Esophagus (tissue), 2 donors: ENCODE measurements around the gene UBE3A. TPM values are rescaled to one million over a fixed set of nuclear protein-coding genes. Genes with fewer than 3 reads are reported as not detected.
A peak's percentile ranks its signal among the peaks of the same experiment; 100 is the strongest.
"Not testable (repeated sequence)": the region's sequence is repeated elsewhere in the genome, so short reads cannot be mapped to it uniquely, and the experiment has no call there.

ENCODE experiments used
- H3K27ac ChIP-seq, 2 donors: one replicate each; pipeline ENCODE4 v1.5.1; 2013; ENCODE audit warnings: low read depth in 2 of 2, mild to moderate bottlenecking in 2 of 2, inconsistent platforms in 1 of 2, low read length in 1 of 2, moderate library complexity in 1 of 2
- H3K27me3 ChIP-seq, 2 donors: one replicate each; pipeline ENCODE4 v1.6.1; 2013; ENCODE audit warnings: low read length in 2 of 2, control low read depth in 1 of 2, mild to moderate bottlenecking in 1 of 2; ENCODE audit not compliant: insufficient read depth in 2 of 2, control insufficient read depth in 1 of 2
- H3K36me3 ChIP-seq, 2 donors: one replicate each; pipeline ENCODE4 v1.6.1; 2013; ENCODE audit warnings: low read length in 1 of 2; ENCODE audit not compliant: control insufficient read depth in 2 of 2, insufficient read depth in 2 of 2
- H3K4me1 ChIP-seq, 2 donors: one replicate each; pipeline ENCODE4 v1.6.1; 2013; ENCODE audit warnings: low read length in 1 of 2; ENCODE audit not compliant: control insufficient read depth in 2 of 2, insufficient read depth in 2 of 2
- H3K4me3 ChIP-seq, 2 donors: one replicate each; pipeline ENCODE4 v1.5.1; 2013; ENCODE audit warnings: low read length in 2 of 2, mild to moderate bottlenecking in 2 of 2, low read depth in 1 of 2, moderate library complexity in 1 of 2
- H3K9me3 ChIP-seq, 2 donors: one replicate each; pipeline ENCODE4 v1.6.1; 2013; ENCODE audit warnings: mild to moderate bottlenecking in 2 of 2, low read depth in 1 of 2, low read length in 1 of 2, moderate library complexity in 1 of 2; ENCODE audit not compliant: control insufficient read depth in 2 of 2, insufficient read depth in 1 of 2
- WGBS, 2 donors: extraction: QIAGEN DNeasy Blood & Tissue Kit; methylation state at CpG; one replicate each; pipeline ENCODE4 v1.1.7; 2013; 5-methylcytosine and 5-hydroxymethylcytosine counted together
- polyA plus RNA-seq, 2 donors: library from polyadenylated mRNA; stranded (reverse); fragments of 200-250 nt; gene quantifications; one replicate each; pipeline ENCODE4 v1.2.3, GENCODE V29; 2013
- donor health status: healthy with polysubstance abuse.
- donor health status: Bipolar disorder and iron deficiency.

The UBE3A gene
- polyA plus RNA-seq, 2 donors, result 14.8 to 15.1 TPM

DNA sequence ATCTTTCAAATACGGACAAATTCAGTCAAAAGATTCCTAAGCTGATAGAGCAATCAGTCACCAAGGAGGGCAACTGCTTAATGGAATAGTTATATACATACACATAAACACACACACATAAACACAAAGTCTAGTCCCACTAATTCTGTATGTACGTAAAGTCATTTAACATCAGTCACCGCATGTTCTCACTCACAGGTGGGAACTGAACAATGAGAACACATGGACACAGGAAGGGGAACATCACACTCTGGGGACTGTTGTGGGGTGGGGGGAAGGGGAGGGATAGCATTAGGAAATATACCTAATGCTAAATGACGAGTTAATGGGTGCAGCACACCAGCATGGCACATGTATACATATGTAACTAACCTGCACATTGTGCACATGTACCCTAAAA lies 29.1 kb downstream of the UBE3A start:
- H3K9me3 ChIP-seq, H3K36me3 ChIP-seq, H3K27ac ChIP-seq, H3K27me3 ChIP-seq, H3K4me3 ChIP-seq, H3K4me1 ChIP-seq: not testable (repeated sequence)
- 78 to 84% methylated on average over 4 of the region's 4 CpGs for WGBS, 2 donors

DNA sequence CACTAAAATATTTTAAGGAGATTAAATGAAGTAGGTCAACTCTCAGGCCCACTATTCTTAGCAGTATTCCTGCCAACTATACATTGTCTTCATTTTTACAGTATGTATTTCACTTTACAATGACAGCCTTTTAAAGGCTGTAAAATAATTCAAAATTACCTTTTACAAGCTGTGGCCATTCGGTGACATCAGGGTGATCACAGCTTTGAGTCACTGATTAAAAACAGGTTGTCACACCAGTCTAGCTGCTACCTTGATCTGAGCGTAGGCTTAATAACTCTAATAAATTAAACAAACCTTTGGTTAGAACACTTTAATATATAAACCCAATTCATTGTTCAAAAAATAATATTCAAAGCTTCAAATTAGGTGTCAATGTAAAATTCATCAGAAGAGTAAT lies 29.9 kb downstream of the UBE3A start:
- Histone ChIP-seq H3K27me3 (no peaks in the 10 kb centered on the region), H3K4me3 (no peak overlapping the region), H3K9me3 (no peaks in the 10 kb centered on the region), H3K4me1 (peaks cover 0 to 4% of the 10 kb centered on the region in 2 donors), H3K27ac (no peak overlapping the region), H3K36me3 (peaks cover 0 to 2% of the 10 kb centered on the region in 2 donors)
- WGBS, 2 donors, result 59 to 61% methylated on average over 2 of the region's 2 CpGs

DNA sequence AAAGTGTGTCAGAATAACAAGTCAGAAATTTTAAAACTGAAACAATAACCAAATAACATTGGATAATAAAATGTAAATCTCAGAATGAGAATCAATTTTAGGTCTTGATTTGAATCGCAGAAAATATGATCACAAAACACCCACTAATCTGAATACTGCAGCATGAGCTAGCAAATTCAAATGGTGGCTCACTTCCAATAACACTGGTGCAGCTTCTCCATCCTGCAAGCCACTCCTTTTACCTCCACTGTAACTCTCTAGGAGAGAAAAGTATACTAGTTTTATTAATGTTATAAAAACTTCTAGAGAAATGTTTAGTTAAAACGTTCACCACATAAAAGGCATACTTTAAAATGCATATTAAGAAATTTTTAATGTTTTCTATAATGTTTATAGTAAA lies 30.4 kb downstream of the UBE3A start:
- Histone ChIP-seq H3K27ac (no peak overlapping the region), H3K9me3 (no peaks in the 10 kb centered on the region), H3K27me3 (no peaks in the 10 kb centered on the region), H3K4me1 (peaks cover 0 to 4% of the 10 kb centered on the region in 2 donors), H3K4me3 (no peak overlapping the region), H3K36me3 (peaks cover 0 to 2% of the 10 kb centered on the region in 2 donors)
- WGBS, 2 donors, result 46 to 53% methylated on average over 2 of the region's 2 CpGs

DNA sequence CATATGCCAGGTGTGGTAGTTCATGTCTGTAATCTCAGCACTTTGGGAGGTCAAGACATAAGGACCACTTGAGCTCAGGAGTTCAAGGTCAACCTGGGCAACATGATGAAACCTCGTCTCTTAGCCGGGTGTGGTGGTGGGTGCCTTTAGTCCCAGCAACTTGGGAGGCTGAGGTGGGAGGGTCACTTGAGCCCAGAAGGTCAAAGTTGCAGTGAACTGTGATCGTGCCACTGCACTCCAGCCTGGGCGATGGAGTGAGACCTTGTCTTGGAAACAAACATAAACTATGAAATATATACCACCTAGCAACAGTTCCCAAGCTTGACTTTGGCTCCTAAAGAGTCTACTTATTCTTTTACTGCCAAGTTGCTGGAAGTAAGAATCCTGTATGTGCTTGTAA lies 30.9 kb downstream of the UBE3A start:
- WGBS, 2 donors, result 76 to 82% methylated on average over 4 of the region's 4 CpGs

DNA sequence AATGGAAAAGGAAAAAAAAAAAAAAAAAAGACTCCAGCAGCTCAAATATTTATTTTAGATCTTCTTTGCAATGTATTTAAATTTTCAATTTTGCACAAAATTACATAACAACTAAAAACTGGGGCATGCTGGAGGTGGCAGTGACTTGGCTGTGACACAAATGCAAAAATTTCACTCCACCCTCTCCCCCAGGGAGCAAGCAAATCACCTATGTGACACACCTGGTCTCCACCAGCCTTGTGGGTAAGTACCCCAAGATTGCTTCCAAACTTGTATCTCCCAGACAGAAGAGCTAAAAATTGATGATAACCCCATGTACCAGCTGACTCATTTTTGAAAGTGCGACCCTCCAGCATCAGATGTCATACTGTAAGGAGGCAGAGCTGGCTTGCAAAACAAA lies 32.0 kb downstream of the UBE3A start:
- Histone ChIP-seq H3K36me3 (peaks cover 2 to 7% of the 10 kb centered on the region in 2 donors), H3K4me3 (no peak overlapping the region), H3K27ac (no peak overlapping the region), H3K27me3 (no peaks in the 10 kb centered on the region), H3K9me3 (peaks cover 0 to 5% of the 10 kb centered on the region in 2 donors), H3K4me1 (peaks cover 0 to 8% of the 10 kb centered on the region in 2 donors)
- WGBS, 2 donors, result 54 to 58% methylated on average over 1 of the region's 1 CpG

More for the DNA sequence above, 30.9 kb downstream of the UBE3A start:
- no peak overlapping the region for H3K4me3 ChIP-seq
- H3K9me3 ChIP-seq, result no peaks in the 10 kb centered on the region
- H3K4me1 ChIP-seq, result peaks cover 0 to 4% of the 10 kb centered on the region in 2 donors
- peak overlapping the region in 1 of 2 donors; percentile 37 for H3K27ac ChIP-seq
- H3K36me3 ChIP-seq, result peaks cover 0 to 2% of the 10 kb centered on the region in 2 donors
- H3K27me3 ChIP-seq, result no peaks in the 10 kb centered on the region

DNA sequence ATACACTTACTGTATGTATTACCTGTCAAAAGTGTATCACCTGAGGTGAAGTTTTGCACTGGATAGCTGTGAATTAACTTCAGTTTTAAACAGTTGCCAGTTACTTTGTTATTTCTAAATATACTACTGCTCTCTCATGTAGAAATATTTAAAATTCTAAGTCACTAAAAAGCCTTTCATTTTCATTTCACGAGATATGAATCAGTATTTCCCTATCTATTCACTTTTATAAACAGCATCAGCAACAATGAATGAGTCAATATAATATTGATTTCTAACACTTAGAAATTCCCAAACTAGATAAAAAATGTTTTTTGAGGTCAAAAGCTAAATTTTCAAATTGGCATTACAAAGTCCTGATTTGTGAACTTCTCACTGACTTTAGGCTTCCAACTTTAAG lies 32.6 kb downstream of the UBE3A start:
- Histone ChIP-seq H3K4me3 (no peak overlapping the region), H3K4me1 (peaks cover 0 to 6% of the 10 kb centered on the region in 2 donors), H3K9me3 (peaks cover 0 to 5% of the 10 kb centered on the region in 2 donors), H3K27ac (no peak overlapping the region), H3K27me3 (no peaks in the 10 kb centered on the region), H3K36me3 (peaks cover 2 to 7% of the 10 kb centered on the region in 2 donors)
- 63 to 67% methylated on average over 1 of the region's 1 CpG for WGBS, 2 donors

DNA sequence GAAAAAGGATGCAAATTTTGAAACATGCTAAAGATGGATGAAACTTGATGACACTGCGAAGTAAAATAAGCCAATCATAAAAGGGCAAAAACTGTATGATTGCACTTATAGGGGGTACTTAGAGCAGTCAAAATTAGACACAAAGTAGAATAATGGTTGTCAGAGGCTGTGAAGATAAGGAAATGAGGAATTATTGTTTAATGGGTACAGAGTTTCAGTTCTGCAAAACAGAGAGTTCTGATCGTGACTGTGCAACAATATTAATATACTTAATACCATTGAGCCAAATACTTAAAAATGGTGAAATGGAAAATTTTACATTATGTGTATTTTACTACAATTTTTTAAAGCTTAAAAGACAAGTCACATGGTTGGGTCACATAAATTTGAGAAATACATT lies 35.1 kb downstream of the UBE3A start:
- Histone ChIP-seq H3K27me3 (no peaks in the 10 kb centered on the region), H3K36me3 (peaks cover 2 to 7% of the 10 kb centered on the region in 2 donors), H3K4me1 (peaks cover 0 to 6% of the 10 kb centered on the region in 2 donors), H3K27ac (no peak overlapping the region), H3K9me3 (peaks cover 0 to 5% of the 10 kb centered on the region in 2 donors), H3K4me3 (no peak overlapping the region)
- WGBS, 2 donors, result 94 to 100% methylated on average over 2 of the region's 2 CpGs

DNA sequence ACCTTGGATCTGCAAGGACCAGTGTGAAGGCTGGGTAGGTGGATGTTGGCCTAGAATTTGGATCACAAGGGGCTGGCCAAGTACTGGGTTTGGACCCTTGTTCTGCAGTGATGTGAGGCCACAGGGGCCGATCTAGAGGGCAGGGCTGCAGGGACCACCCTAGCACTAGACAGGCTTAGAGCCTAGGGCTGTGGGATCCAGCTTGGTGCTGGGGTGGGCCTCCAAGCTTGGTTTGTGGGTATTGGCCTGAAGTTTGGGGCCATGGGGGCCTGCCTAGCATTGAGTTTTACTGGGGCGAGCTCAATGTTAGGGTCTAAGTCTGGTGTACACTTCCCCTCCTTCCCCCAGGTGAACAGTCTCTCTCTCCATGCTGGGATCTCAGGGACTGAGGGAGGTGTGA lies 36.5 kb downstream of the UBE3A start:
- WGBS, 2 donors, result 93 to 94% methylated on average over 2 of the region's 2 CpGs
- Histone ChIP-seq H3K4me1 (peaks cover 0 to 6% of the 10 kb centered on the region in 2 donors), H3K27ac (no peak overlapping the region), H3K9me3 (peaks cover 0 to 5% of the 10 kb centered on the region in 2 donors), H3K4me3 (no peak overlapping the region), H3K36me3 (peaks cover 2 to 7% of the 10 kb centered on the region in 2 donors), H3K27me3 (no peaks in the 10 kb centered on the region)

DNA sequence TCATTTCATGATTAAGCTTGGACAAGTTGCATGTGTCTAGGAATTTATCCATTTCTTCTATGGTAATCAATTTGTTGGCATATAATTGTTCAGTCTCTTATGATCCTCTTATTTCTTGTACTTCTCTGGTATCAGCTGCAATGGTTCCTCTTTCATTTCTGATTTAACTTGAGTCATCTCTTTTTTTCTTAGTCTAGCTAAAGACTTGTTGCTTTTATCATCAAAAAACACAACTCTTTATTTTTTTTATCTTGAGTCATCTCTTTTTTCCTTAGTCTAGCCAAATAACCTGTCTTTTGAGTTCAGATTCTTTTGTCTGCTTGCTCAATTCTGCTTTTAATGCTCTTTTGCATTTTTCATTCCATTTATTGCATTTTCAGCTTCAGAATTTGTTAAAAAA lies 37.3 kb downstream of the UBE3A start:
- Histone ChIP-seq H3K4me3 (no peak overlapping the region), H3K36me3 (peaks cover 2 to 7% of the 10 kb centered on the region in 2 donors)

DNA sequence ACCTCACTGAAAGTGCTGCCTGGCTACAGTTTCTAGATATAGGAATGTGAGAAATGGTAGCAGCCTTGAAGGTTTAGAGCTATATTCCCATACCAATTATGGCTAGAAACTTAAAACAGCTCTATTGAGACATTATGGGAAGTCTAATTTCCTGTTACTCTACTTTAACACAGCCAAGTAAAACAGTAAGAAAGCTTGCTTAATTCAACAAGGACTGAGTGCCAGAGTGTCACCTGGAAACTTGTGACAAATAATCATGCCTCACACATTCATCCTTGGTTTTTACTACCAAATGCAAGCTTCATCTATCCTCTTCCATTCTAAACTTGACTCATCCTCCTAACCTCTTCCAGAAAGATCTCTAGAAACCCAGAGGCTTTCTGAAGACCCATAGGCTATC lies 41.7 kb downstream of the UBE3A start:
- Histone ChIP-seq H3K27ac (no peak overlapping the region), H3K9me3 (peaks cover 0 to 2% of the 10 kb centered on the region in 2 donors), H3K4me3 (no peak overlapping the region), H3K4me1 (peaks cover 0 to under 1% of the 10 kb centered on the region in 2 donors), H3K36me3 (peaks cover 0 to 2% of the 10 kb centered on the region in 2 donors), H3K27me3 (no peaks in the 10 kb centered on the region)

More for the DNA sequence above, 37.3 kb downstream of the UBE3A start:
- no peak overlapping the region for H3K27ac ChIP-seq
- H3K4me1 ChIP-seq, result peaks cover 0 to 4% of the 10 kb centered on the region in 2 donors
- no peaks in the 10 kb centered on the region for H3K27me3 ChIP-seq
- peaks cover 0 to 5% of the 10 kb centered on the region in 2 donors for H3K9me3 ChIP-seq
